Activated gamma-delta T cell treated with anti-CD3 and anti-CD28 coated beads, Interleukin-2, amount 50 U/mL, for 16 hours (primary cell): ENCODE data around the gene SIGLEC15.
"Not testable (repeated sequence)": the region's sequence is repeated elsewhere in the genome, so short reads cannot be mapped to it uniquely, and the experiment has no call there.

Source experiments
- DNase-seq: peaks from one replicate; pipeline ENCODE4 v3.0.0-alpha.2; 2020; ENCODE audit warnings: low read depth

SIGLEC15 gene

GRCh38 chr18:45844938-45845337, 19.5 kb downstream of the SIGLEC15 start:
- no peak for DNase-seq

GRCh38 chr18:45845410-45845809, 19.9 kb downstream of the SIGLEC15 start:
- DNase-seq, result no peak

- DNase-seq, result no peak
Measured at GRCh38 chr18:45847119-45847518, 21.6 kb downstream of the SIGLEC15 start.

- not testable (repeated sequence) for DNase-seq
Measured at GRCh38 chr18:45848643-45849042, 23.2 kb downstream of the SIGLEC15 start.

GRCh38 chr18:45849529-45849928, 24.1 kb downstream of the SIGLEC15 start:
- no peak for DNase-seq

GRCh38 chr18:45850021-45850420, 24.5 kb downstream of the SIGLEC15 start:
- no peak for DNase-seq

GRCh38 chr18:45851161-45851925, 25.9 kb downstream of the SIGLEC15 start:
- no peak for DNase-seq

GRCh38 chr18:45852631-45853030, 27.2 kb downstream of the SIGLEC15 start:
- no peak for DNase-seq

GRCh38 chr18:45854036-45854586, 28.6 kb downstream of the SIGLEC15 start:
- no peak for DNase-seq

- no peak for DNase-seq
Measured at GRCh38 chr18:45856531-45856930, 31.1 kb downstream of the SIGLEC15 start.

GRCh38 chr18:45859334-45859733, 33.9 kb downstream of the SIGLEC15 start:
- no peak for DNase-seq

- DNase-seq, result no peak
Measured at GRCh38 chr18:45860492-45860891, 35.0 kb downstream of the SIGLEC15 start.

GRCh38 chr18:45860971-45861370, 35.5 kb downstream of the SIGLEC15 start:
- no peak for DNase-seq

- no peak for DNase-seq
Measured at GRCh38 chr18:45861926-45862325, 36.5 kb downstream of the SIGLEC15 start.

- no peak for DNase-seq
Measured at GRCh38 chr18:45863469-45863868, 38.0 kb downstream of the SIGLEC15 start.

- no peak for DNase-seq
Measured at GRCh38 chr18:45864081-45864480, 38.6 kb downstream of the SIGLEC15 start.

- DNase-seq, result no peak
Measured at GRCh38 chr18:45865466-45865865, 40.0 kb downstream of the SIGLEC15 start.

- no peak for DNase-seq
Measured at GRCh38 chr18:45870419-45870818, 44.9 kb downstream of the SIGLEC15 start.

- no peak for DNase-seq
Measured at GRCh38 chr18:45871431-45872084, 46.1 kb downstream of the SIGLEC15 start.

- peak; percentile 28 for DNase-seq
Measured at GRCh38 chr18:45874491-45875184, 49.2 kb downstream of the SIGLEC15 start.

- DNase-seq, result no peak
Measured at GRCh38 chr18:45876161-45876560, 50.7 kb downstream of the SIGLEC15 start.

- DNase-seq, result no peak
Measured at GRCh38 chr18:45877403-45877802, 51.9 kb downstream of the SIGLEC15 start.
